ENCODE results near the gene FAR2.
"Not testable (repeated sequence)": the region's sequence is repeated elsewhere in the genome, so short reads cannot be mapped to it uniquely, and the experiment has no call there.

Gene FAR2

DNA sequence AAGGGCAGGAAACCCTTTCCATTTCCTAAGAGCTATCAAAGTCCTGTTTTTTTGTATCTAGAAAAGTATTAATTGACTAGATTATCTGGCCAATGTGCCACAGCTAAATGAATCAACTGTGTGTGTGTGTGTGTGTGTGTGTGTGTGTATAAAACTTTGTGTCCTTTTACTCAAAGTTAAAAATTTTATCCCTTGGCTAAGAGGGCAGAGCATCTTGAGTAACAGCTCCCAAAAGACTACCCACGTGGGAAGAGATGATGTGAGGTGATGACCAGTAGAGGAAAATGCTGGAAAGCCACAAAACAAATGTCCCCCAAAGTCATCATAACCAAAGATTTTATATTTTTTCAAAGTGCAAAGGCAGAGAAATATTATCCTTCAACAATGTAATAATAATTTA is 90.3 kb downstream of the FAR2 start:
- no peak for DNase-seq

DNA sequence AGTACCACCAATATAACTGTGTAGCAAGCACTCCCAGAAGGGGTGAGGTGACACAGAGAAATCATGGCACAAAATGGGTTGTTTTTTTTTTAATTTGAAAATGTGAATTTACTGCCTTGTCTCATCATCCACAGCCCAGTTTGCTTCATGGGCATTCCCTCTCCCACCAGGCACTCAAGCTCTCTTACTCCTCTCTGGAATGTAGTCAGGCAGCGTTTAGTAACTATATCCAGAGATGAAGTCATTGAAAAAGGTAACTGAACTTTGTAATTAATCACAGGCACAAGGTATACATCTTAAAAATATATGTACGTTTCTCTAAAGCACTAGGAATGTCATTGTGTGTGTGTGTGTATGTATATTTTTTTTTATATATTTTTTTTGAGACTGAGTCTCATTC is 91.4 kb downstream of the FAR2 start:
- DNase-seq = no peak

GRCh38 chr12:29241821-29242591 is 92.9 kb downstream of the FAR2 start:
- DNase-seq = no peak

DNA sequence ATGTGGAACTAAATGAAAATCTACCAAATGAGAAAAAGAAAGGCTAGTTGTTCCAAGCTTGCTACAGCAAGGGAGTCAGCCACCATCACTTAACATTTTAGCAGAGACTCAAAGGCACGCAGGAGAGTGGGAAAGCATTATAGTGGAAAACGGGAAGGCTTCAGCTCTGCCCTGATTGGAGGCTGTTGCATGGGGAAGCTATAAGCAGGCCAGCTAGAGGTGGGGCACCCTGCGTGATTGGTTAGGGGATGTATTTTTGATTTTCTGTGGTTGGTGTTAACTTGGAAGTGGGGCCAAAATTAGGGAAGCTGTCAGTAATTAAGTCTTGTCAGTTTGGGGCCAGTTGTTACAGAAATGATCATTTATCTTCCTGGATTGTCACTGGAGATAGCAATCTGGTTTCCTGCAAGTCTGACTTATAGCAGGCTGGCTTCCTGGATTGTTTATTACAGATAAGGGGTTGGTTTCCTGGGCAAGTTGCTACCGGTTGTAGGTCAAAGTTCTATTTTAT is 93.9 kb downstream of the FAR2 start:
- DNase-seq = no peak

- DNase-seq = no peak
These were observed 95.2 kb downstream of the FAR2 start for GRCh38 chr12:29244159-29244765.

DNA sequence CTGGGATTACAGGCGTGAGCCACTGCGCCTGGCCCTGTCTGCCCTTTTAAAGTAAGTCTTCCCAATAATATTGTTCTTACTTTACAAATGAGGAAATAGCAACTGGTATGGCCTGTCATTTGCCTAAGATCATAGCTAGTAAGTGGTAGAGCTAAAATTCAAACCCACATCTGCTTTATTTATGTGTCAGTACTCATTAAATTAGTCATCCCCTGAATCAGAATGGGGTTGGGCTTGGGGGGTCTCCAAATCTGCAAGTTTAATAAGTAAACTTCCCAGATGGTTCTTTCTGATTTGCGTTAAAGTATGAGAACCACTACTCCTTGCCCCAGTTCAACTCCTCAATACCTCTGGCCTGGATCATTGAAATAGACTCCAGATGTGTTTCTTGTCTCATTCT is 96.2 kb downstream of the FAR2 start:
- no peak for DNase-seq

GRCh38 chr12:29249930-29250329 is 100.9 kb downstream of the FAR2 start:
- DNase-seq = no peak

DNA sequence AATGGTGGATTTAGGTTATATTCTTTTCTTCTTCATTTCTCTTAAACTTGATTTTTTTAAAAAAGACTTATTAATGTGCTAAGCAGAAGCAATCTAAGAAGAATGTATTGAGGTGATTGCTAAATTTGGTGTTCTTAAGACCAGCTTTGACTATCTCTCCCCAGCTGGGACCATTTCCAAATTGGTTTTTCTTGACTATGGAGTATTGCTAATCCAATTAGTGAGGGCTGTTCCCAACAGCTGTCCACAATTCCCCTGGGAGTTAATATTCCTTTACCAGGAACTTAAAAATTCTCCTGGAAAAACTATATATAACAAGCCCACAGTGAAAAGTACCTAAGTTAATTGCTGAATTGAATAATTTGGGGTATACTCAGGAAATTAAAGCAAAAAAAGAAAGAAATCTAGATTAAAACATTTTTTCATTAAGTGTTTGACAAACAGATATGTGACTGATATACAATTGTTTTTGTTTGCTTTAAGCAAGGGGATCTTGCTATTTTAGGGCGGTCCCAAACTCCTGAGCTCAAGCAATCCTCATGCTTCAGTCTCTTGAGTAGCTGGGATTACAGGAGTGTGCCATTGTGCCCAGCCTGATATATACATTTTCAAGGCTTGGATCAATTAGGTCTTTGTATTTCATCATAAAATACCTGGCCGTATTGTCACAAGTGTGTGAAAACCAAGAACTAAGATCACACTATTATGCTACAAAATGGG is 105.0 kb downstream of the FAR2 start:
- no peak for DNase-seq

DNA sequence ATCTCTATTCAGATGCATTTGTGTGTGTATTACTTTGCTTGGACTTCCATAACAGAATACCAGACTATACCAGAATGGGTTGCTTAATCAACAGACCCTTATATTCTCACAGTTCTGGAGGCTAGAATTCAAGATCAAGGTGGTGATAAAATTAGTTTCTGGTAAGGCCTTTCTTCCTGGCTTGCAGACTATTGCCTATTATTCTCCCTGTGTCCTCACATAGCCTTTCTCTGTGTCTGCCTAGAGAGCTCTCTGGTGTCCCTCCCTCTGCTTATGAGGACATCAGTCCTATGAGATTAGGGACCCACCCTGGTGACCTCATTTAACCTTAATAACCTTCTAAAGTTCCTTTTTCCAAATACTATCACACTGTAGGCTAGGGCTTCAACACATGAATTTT is 106.0 kb downstream of the FAR2 start:
- DNase-seq = no peak

DNA sequence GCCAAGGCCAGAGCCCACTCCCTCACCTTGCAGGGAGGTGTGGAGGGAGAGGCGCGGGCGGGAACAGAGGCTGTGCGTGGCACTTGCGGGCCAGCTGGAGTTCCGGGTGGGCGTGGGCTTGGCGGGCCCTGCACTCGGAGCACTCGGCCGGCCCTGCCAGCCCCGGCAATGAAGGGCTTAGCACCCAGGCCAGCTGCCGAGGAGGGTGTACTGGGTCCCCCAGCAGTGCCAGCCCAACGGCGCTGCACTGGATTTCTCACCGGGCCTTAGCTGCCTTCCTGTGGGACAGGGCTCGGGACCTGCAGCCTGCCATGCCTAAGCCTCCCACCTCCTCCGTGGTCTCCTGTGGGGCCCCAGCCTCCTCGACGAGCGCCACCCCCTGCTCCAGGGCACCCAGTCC is 107.5 kb downstream of the FAR2 start:
- no peak for DNase-seq

DNA sequence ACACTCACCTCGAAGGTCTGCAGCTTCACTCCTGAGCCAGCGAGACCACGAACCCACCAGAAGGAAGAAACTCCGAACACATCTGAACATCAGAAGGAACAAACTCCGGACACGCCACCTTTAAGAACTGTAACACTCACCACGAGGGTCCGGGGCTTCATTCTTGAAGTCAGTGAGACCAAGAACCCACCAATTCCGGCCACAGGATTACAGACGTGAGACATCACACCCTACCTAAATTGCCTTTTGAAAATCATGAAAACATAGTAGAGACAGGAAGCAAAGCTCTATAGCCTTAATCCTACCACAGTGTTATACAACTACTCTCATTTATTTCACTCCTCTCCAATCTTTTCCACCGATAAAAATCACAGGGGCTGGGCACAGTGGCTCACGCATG is 108.6 kb downstream of the FAR2 start:
- DNase-seq = not testable (repeated sequence)

GRCh38 chr12:29264424-29264823 is 115.3 kb downstream of the FAR2 start:
- DNase-seq = no peak

GRCh38 chr12:29269706-29270408 is 120.8 kb downstream of the FAR2 start:
- no peak for DNase-seq

- DNase-seq = no peak
These were observed 121.4 kb downstream of the FAR2 start for GRCh38 chr12:29270446-29270845.

GRCh38 chr12:29273178-29273843 is 124.2 kb downstream of the FAR2 start:
- no peak for DNase-seq

DNA sequence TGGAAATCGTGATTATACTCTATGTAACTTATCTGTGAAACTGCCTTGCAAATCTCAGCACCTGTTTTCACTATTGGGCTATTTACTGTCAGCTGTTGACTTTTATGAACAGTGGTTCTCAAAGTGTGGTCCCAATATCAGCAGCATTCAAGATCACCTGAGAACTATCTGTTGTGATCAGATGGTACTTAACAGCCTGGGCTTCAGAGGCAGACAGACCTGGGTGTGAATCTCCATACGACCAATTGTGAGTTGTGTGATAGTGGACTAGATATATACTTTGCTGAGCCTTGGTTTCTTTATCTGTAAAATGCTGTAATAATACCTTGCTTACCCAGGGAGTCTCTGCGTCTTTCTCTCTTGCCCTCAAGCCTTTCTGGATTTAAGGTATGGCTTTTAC is 126.8 kb downstream of the FAR2 start:
- DNase-seq = no peak

DNA sequence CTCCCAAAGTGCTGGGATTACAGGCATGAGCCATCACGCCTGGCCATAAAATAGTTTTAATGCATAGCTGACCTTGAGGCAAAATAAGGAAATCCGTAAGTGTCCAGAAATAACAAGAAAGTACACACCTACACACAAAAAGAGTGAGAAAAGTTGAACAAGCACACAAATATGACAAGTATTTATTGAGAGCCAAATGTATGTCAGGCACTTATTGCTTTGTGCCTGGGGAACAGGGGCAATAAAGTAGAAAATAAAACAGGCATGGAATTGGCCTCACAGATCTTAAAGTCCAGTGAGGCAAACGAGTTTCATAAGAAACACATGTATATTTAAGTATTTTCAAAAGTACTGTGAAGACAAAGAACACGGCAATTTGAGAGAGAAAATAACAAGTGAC is 128.2 kb downstream of the FAR2 start:
- no peak for DNase-seq

- no peak for DNase-seq
These were observed 129.8 kb downstream of the FAR2 start for GRCh38 chr12:29278673-29279420.

GRCh38 chr12:29281371-29282005 is 132.4 kb downstream of the FAR2 start:
- no peak for DNase-seq

- no peak for DNase-seq
These were observed 133.1 kb downstream of the FAR2 start for GRCh38 chr12:29282031-29282816.
